Gastroesophageal sphincter (tissue), 4 donors: ENCODE data around the gene ADCYAP1. TPM values are rescaled to one million over a fixed set of nuclear protein-coding genes. Genes with fewer than 3 reads are reported as not detected.
"Not testable (repeated sequence)": the region's sequence is repeated elsewhere in the genome, so short reads cannot be mapped to it uniquely, and the experiment has no call there.

ENCODE experiments used
- ATAC-seq: fragments of 150-250 bp; one replicate; pipeline ENCODE4 v1.9.1; 2016; ENCODE audit warnings: mild to moderate bottlenecking, moderate library complexity
- H3K27ac ChIP-seq, 4 donors: fragments of 200-600 bp; sonication (generic) in 3 of 4; 1 replicate in 3 of 4; 2 replicates in 1 of 4; pipeline ENCODE4 v1.5.1; 2016 to 2019
- H3K27me3 ChIP-seq: fragments of 200-600 bp; sonication (generic); one replicate; pipeline ENCODE4 v1.5.1; 2019
- H3K36me3 ChIP-seq, 2 donors: fragments of 200-600 bp; sonication (generic); one replicate each; pipeline ENCODE4 v1.5.1; 2019; ENCODE audit warnings: control low read depth in 1 of 2
- H3K4me1 ChIP-seq, 3 donors: fragments of 200-600 bp; sonication (generic); 1 replicate in 2 of 3; 2 replicates in 1 of 3; pipeline ENCODE4 v1.5.1; 2016 to 2019; ENCODE audit warnings: control low read depth in 2 of 3
- H3K4me3 ChIP-seq, 2 donors: fragments of 200-600 bp; sonication (generic); one replicate each; pipeline ENCODE4 v1.5.1; 2019; ENCODE audit warnings: mild to moderate bottlenecking in 1 of 2, moderate library complexity in 1 of 2
- H3K9me3 ChIP-seq, 3 donors: fragments of 200-600 bp; sonication (generic); one replicate each; pipeline ENCODE4 v1.5.1; 2017 to 2019; ENCODE audit warnings: control low read depth in 2 of 3
- EP300 ChIP-seq: sonication (generic); formaldehyde crosslinking; IDR thresholded peaks from one replicate; pipeline ENCODE4 v1.6.1; 2017; ENCODE audit warnings: antibody characterized with exemption, mild to moderate bottlenecking
- POLR2A ChIP-seq, 2 donors: fragments of 450-650 bp; IDR thresholded peaks; one replicate each; pipeline ENCODE4 v1.6.1; 2017; ENCODE audit warnings: antibody characterized with exemption in 2 of 2, mild to moderate bottlenecking in 2 of 2, moderate library complexity in 1 of 2
- POLR2AphosphoS5 ChIP-seq: sonication (generic); formaldehyde crosslinking; IDR thresholded peaks from one replicate; pipeline ENCODE4 v1.6.1; 2017; ENCODE audit warnings: antibody characterized with exemption
- WGBS, 2 donors: methylation state at CpG; one replicate each; pipeline ENCODE4 v1.1.5; 2018; ENCODE audit warnings: low coverage in 1 of 2; 5-methylcytosine and 5-hydroxymethylcytosine counted together
- total RNA-seq, 4 donors: library from RNA; depleted of rRNA; stranded (reverse); fragments of >200 nt; gene quantifications; one replicate each; pipeline ENCODE4 v1.1.0, GENCODE V29; 2016
- TF ChIP-seq, protein P1 (sequence below), 4 experiments: fragments of 200-600 bp in 2 of 4; fragments of 450-650 bp in 2 of 4; sonication (generic) in 1 of 4; IDR thresholded peaks; one replicate each; pipeline ENCODE4 v1.5.1; 2017 to 2019; ENCODE audit warnings: antibody characterized with exemption in 4 of 4, mild to moderate bottlenecking in 2 of 4, moderate library complexity in 2 of 4

Gene ADCYAP1
- total RNA-seq = 1 to 10 TPM in 1 of 4 donors, under 1 TPM in 2, not detected in 1; 0.39 to 2.3 (median 0.67) TPM

DNA sequence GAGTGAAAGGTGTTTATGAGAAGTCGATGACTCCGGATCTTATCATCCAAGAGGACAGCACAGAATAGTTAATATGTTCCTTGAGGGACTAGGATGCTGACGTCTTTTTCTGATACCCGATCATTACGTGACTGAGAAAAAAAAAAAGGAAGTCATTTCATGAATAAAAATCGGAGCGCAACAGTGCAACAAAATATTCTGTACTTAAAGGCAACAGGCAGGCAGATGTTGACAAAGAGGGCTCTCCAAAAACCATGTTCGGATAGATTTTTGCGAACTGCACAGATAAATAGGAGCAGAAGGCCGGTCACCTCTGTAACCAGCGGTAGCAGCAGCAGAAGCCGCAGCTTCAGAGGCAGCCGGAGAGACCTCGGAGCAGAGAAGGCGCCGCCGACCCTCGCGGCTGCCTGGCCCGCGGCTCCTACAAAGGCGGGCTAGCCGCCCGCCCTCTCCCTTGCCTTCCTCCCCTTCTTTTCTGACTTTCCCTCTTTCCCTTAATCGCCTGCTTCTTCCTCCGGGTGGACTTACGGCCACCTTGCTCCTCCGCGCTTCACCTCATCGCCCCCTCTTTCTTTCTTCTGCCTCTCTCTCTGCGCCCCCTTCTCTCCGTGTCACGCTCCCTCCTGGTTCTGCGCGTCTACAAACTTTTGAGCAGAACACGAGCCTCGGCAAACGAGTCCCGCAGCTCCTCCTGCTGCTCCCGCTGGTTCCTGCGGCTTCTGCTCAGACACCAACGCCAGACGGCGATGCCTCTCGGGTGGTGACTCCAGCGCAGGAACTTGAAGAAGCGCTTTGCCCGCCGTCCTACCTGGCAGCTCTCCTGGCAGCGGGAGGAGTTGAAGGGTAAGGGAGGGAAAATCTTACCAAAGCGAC is at the start of gene ADCYAP1:
Gene ADCYAP1 (plus strand): TSS at position 654 of the 873 bp plus-strand sequence. CDS start 516 bp downstream, outside the sequence.
- H3K4me1 ChIP-seq = peaks cover 0 to 53% (median 27%) of the 10 kb centered on the region in 3 donors
- ATAC-seq = no peak
- 5 to 21% methylated on average over 9 to 35 of the region's 51 CpGs for WGBS, 2 donors
- peaks cover 99% of the 10 kb centered on the region for H3K27me3 ChIP-seq
- H3K4me3 ChIP-seq = no peak within 1 kb of the TSS
- H3K27ac ChIP-seq = no peak within 1 kb of the TSS
- H3K9me3 ChIP-seq = no peaks in the 10 kb centered on the region
- TF ChIP-seq, protein P1, sequence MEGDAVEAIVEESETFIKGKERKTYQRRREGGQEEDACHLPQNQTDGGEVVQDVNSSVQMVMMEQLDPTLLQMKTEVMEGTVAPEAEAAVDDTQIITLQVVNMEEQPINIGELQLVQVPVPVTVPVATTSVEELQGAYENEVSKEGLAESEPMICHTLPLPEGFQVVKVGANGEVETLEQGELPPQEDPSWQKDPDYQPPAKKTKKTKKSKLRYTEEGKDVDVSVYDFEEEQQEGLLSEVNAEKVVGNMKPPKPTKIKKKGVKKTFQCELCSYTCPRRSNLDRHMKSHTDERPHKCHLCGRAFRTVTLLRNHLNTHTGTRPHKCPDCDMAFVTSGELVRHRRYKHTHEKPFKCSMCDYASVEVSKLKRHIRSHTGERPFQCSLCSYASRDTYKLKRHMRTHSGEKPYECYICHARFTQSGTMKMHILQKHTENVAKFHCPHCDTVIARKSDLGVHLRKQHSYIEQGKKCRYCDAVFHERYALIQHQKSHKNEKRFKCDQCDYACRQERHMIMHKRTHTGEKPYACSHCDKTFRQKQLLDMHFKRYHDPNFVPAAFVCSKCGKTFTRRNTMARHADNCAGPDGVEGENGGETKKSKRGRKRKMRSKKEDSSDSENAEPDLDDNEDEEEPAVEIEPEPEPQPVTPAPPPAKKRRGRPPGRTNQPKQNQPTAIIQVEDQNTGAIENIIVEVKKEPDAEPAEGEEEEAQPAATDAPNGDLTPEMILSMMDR (IDR thresholded peaks at IDR 0.05) = no peak
- TF ChIP-seq POLR2A (IDR thresholded peaks at IDR 0.05) (no peak), EP300 (no peak), POLR2AphosphoS5 (no peak)
- no peaks in the 10 kb centered on the region for H3K36me3 ChIP-seq

DNA sequence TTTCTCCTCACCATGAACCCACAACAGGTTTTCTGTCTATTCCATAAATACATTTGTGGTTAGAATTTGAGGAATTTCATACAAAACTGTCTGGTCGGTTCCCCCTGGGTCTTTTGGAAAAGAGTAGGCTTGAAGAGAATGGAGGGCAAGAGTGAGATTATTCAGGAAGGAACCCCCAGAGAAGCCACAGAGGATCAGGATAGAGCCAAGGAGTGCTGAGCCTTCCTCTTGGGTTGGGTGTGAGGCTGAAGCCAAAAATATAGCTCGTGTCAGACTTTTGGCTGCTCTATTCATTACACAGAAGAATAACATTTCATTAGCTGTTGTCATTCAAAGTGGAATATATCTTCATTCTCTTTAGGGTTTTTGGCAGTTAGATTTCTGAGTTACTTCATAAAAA is 46.7 kb upstream of the ADCYAP1 start:
- TF ChIP-seq POLR2AphosphoS5 (no peak), POLR2A (IDR thresholded peaks at IDR 0.05) (no peak)
- TF ChIP-seq, protein P1 (IDR thresholded peaks at IDR 0.05) = no peak
- H3K4me1 ChIP-seq = no peaks in the 10 kb centered on the region
- no peak overlapping the region for H3K4me3 ChIP-seq
- no peak overlapping the region for H3K27ac ChIP-seq
- no peak for ATAC-seq
- WGBS, 2 donors = 0 to 33% methylated on average over 1 to 2 of the region's 2 CpGs
- H3K9me3 ChIP-seq = no peaks in the 10 kb centered on the region
- peaks cover 22% of the 10 kb centered on the region for H3K27me3 ChIP-seq
- no peaks in the 10 kb centered on the region for H3K36me3 ChIP-seq

- Histone ChIP-seq H3K9me3 (no peaks in the 10 kb centered on the region), H3K4me1 (no peaks in the 10 kb centered on the region), H3K27me3 (peaks cover 43% of the 10 kb centered on the region), H3K27ac (no peak overlapping the region), H3K4me3 (no peak overlapping the region), H3K36me3 (no peaks in the 10 kb centered on the region)
- TF ChIP-seq, protein P1 (IDR thresholded peaks at IDR 0.05) = peak; percentile 87 to 96 (median 88)
- TF ChIP-seq EP300 (no peak), POLR2AphosphoS5 (no peak), POLR2A (IDR thresholded peaks at IDR 0.05) (no peak)
- ATAC-seq = peak; percentile 69
- 1 to 5% methylated on average over 11 to 14 of the region's 15 CpGs for WGBS, 2 donors
Observed at GRCh38 chr18:864872-865273, 39.8 kb upstream of the ADCYAP1 start.

GRCh38 chr18:867257-867656 is 37.4 kb upstream of the ADCYAP1 start:
- TF ChIP-seq EP300 (no peak), POLR2AphosphoS5 (no peak), POLR2A (IDR thresholded peaks at IDR 0.05) (no peak)
- TF ChIP-seq, protein P1 (IDR thresholded peaks at IDR 0.05) = no peak

GRCh38 chr18:873426-873825 is 31.2 kb upstream of the ADCYAP1 start:
- not testable (repeated sequence) for H3K9me3 ChIP-seq, H3K36me3 ChIP-seq, H3K27ac ChIP-seq, H3K4me1 ChIP-seq, H3K4me3 ChIP-seq, ATAC-seq
- peaks cover 26% of the 10 kb centered on the region for H3K27me3 ChIP-seq
- 78 to 92% methylated on average over 2 to 3 of the region's 3 CpGs for WGBS, 2 donors

More at GRCh38 chr18:867257-867656, 37.4 kb upstream of the ADCYAP1 start:
- Histone ChIP-seq H3K9me3 (no peaks in the 10 kb centered on the region), H3K4me3 (no peak overlapping the region), H3K4me1 (no peaks in the 10 kb centered on the region), H3K36me3 (no peaks in the 10 kb centered on the region), H3K27ac (no peak overlapping the region), H3K27me3 (peaks cover 57% of the 10 kb centered on the region)
- ATAC-seq = no peak
- 82% methylated on average over 2 to 3 of the region's 3 CpGs for WGBS, 2 donors
